Prostate gland (tissue), 2 donors: ENCODE measurements around the gene MAGI2.

Experiments used
- POLR2A ChIP-seq: fragments of 450-650 bp; IDR thresholded peaks from one replicate; pipeline ENCODE4 v1.6.1; 2016; ENCODE audit warnings: antibody characterized with exemption, mild to moderate bottlenecking
- POLR2AphosphoS5 ChIP-seq: sonication (generic); formaldehyde crosslinking; IDR thresholded peaks from one replicate; pipeline ENCODE4 v1.6.1; 2017; ENCODE audit warnings: antibody characterized with exemption
- TF ChIP-seq, protein P1 (sequence below), 4 experiments: fragments of 200-600 bp in 2 of 4; fragments of 450-650 bp in 2 of 4; sonication (generic) in 2 of 4; IDR thresholded peaks; 1 replicate in 3 of 4; 2 replicates in 1 of 4; pipeline ENCODE4 v1.5.1; 2016 to 2019; ENCODE audit warnings: antibody characterized with exemption in 4 of 4, mild to moderate bottlenecking in 2 of 4, moderate library complexity in 2 of 4

DNA sequence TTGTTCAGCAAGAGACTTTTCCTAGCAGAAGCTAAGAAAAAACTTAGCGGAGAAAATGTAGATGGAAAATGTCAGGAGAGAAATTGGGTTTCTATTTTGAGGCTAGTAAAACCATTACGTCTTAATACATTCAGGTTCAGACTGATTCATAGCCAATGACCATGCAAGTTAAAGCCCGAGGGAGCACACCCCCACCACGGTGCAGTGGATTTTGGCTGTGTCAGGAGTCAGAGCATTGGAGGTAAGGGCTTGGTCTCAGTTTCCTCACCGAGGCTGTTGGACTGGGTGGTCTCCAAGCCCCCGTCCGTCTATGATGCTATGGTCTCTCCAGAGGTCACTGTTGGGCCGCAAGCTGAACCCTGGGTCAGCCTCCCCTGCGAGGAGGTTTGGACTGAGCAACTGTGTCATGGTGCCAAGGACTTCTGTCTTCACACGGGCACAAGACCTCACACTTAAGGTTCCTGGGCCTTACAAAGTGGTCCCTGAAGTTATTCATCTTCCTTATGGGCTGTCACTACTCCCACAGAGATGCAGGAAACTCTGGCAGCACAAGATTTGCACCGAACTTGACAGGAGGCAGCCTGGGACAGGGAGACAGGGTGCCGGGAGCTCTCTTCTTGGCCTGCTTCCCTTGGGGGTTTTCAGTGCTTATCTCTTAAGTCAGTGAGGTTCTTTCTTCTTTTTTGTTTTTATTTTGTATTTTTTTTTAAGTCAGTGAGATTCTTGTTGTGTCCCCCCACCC lies 1468.1 kb downstream of the MAGI2 start:
- TF ChIP-seq, protein P1, sequence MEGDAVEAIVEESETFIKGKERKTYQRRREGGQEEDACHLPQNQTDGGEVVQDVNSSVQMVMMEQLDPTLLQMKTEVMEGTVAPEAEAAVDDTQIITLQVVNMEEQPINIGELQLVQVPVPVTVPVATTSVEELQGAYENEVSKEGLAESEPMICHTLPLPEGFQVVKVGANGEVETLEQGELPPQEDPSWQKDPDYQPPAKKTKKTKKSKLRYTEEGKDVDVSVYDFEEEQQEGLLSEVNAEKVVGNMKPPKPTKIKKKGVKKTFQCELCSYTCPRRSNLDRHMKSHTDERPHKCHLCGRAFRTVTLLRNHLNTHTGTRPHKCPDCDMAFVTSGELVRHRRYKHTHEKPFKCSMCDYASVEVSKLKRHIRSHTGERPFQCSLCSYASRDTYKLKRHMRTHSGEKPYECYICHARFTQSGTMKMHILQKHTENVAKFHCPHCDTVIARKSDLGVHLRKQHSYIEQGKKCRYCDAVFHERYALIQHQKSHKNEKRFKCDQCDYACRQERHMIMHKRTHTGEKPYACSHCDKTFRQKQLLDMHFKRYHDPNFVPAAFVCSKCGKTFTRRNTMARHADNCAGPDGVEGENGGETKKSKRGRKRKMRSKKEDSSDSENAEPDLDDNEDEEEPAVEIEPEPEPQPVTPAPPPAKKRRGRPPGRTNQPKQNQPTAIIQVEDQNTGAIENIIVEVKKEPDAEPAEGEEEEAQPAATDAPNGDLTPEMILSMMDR (IDR thresholded peaks at IDR 0.05) = no peak
- TF ChIP-seq POLR2AphosphoS5 (no peak), POLR2A (no peak)
